Right lobe of liver (tissue), 4 donors: ENCODE data around the gene SCARF1.

Experiments
- POLR2A ChIP-seq: fragments of 450-650 bp; IDR thresholded peaks from one replicate; pipeline ENCODE4 v1.6.1; 2017; ENCODE audit warnings: antibody characterized with exemption, mild to moderate bottlenecking
- TF ChIP-seq, protein P1 (sequence below), 4 donors: fragments of 200-600 bp in 3 of 4; fragments of 450-650 bp in 1 of 4; IDR thresholded peaks; one replicate each; pipeline versions ENCODE4 v1.5.1 to v1.8.0; 2016 to 2022; ENCODE audit warnings: antibody characterized with exemption in 4 of 4, mild to moderate bottlenecking in 2 of 4
- donor health status: DM: no; HTN: no; CAD: no.
- donor health status: DM: no; HTN: no; CAD: no.
- donor health status: DM: no; HTN: yes; CAD: no.

DNA sequence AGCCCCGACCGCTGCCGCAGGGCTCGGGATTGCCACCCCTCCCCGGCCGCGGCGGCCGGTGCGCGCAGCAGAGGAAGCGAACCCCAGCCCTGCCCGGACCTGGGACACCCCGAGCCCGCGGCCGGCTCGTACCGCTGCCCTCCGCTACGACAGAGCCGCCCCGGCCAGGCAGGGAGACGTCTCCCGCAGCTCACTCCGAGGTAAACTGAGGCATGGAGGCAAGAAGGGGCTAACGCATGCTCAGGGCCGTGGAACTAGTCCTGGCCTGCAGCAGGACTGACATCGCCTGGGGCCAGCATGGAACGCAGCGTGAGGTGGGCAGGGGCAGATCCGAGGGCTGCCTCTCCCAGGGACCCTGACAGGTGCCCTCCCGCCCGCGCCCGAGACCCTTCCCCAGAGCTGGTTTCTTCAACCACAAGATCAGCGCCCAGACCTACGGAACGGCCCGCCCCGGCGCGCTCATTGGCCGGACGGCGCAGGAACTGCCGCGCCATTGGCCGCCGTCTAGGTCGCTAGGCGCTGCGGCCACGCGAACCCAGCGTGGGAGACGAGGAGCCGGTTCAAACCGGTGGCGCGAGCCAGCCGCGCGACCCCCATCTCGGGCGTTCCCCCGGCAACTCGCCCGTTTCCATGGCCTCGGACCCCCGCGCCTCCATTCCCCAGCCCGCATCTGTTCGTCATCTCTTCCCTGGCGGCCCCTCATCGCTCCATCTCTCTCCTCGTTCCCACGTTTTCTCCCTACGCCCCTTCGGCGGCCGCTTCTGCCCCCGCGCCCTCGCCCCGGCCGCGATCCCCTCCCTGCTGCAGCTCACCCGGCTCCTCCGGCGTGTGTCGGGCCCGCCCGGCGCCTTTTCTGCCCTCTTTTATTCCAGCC, 17.3 kb downstream of the SCARF1 start, which contains the start of gene SLC43A2:
- TF ChIP-seq, protein P1, sequence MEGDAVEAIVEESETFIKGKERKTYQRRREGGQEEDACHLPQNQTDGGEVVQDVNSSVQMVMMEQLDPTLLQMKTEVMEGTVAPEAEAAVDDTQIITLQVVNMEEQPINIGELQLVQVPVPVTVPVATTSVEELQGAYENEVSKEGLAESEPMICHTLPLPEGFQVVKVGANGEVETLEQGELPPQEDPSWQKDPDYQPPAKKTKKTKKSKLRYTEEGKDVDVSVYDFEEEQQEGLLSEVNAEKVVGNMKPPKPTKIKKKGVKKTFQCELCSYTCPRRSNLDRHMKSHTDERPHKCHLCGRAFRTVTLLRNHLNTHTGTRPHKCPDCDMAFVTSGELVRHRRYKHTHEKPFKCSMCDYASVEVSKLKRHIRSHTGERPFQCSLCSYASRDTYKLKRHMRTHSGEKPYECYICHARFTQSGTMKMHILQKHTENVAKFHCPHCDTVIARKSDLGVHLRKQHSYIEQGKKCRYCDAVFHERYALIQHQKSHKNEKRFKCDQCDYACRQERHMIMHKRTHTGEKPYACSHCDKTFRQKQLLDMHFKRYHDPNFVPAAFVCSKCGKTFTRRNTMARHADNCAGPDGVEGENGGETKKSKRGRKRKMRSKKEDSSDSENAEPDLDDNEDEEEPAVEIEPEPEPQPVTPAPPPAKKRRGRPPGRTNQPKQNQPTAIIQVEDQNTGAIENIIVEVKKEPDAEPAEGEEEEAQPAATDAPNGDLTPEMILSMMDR (IDR thresholded peaks at IDR 0.05) = no peak
- TF ChIP-seq POLR2A = no peak
